Ishikawa (cell line): ENCODE results near the gene ING5.

Source experiments
- CEBPB ChIP-seq: IDR thresholded peaks from 2 replicates; pipeline ENCODE4 v1.6.1; 2012
- CREB1 ChIP-seq: IDR thresholded peaks from 2 replicates; pipeline ENCODE4 v1.6.1; 2012; ENCODE audit warnings: low read depth
- EGR1 ChIP-seq: IDR thresholded peaks from 2 replicates; pipeline ENCODE4 v1.6.1; 2012
- EP300 ChIP-seq: IDR thresholded peaks from 2 replicates; pipeline ENCODE4 v1.6.1; 2012; ENCODE audit warnings: borderline replicate concordance
- FOXM1 ChIP-seq: IDR thresholded peaks from 2 replicates; pipeline ENCODE4 v1.6.1; 2012; ENCODE audit warnings: low read depth, borderline replicate concordance
- MAX ChIP-seq: IDR thresholded peaks from 2 replicates; pipeline ENCODE4 v1.6.1; 2012
- NFIC ChIP-seq: IDR thresholded peaks from 2 replicates; pipeline ENCODE4 v1.6.1; 2012
- RAD21 ChIP-seq: IDR thresholded peaks from 2 replicates; pipeline ENCODE4 v1.6.1; 2012; ENCODE audit warnings: low read depth
- TAF1 ChIP-seq: IDR thresholded peaks from 2 replicates; pipeline ENCODE4 v1.6.1; 2012; ENCODE audit warnings: low read depth, mild to moderate bottlenecking
- TCF12 ChIP-seq: IDR thresholded peaks from 2 replicates; pipeline ENCODE4 v1.6.1; 2012; ENCODE audit warnings: low read depth
- TEAD4 ChIP-seq: IDR thresholded peaks from 2 replicates; pipeline ENCODE4 v1.6.1; 2012
- USF1 ChIP-seq: IDR thresholded peaks from 2 replicates; pipeline ENCODE4 v1.6.1; 2012
- YY1 ChIP-seq: IDR thresholded peaks from 2 replicates; pipeline ENCODE4 v1.6.1; 2012; ENCODE audit warnings: low read depth
- ZBTB7A ChIP-seq: IDR thresholded peaks from 2 replicates; pipeline ENCODE4 v1.6.1; 2012; ENCODE audit warnings: low read depth
- TF ChIP-seq, protein P1 (sequence below): IDR thresholded peaks from 2 replicates; pipeline ENCODE4 v1.6.1; 2012; ENCODE audit warnings: low read depth, mild to moderate bottlenecking

ING5 gene

DNA sequence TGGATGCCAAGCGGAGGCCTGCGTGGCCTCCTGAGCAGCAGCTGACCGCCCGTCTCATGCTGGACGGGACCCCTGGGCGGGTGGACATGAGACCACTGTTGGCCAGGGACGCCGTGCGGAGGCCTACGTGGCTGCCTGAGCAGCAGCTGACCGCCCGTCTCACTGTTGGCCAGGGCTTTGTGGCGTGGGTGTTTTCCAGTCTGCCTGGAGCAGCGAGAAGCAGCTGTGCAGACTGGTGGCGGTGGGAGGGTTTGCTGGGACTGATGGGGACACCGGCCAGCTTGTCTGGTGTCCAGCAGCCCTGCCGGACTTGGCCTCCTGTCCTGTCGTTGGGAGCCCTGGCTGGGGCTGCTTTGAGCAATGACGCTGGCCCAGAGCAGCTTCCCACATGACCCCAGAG, 26.8 kb downstream of the ING5 start:
- TF ChIP-seq RAD21 (no peak), YY1 (no peak), NFIC (no peak), CREB1 (no peak), ZBTB7A (no peak), EP300 (no peak), TCF12 (no peak), CEBPB (no peak), TEAD4 (no peak), MAX (no peak), FOXM1 (no peak), EGR1 (no peak), TAF1 (no peak), USF1 (no peak)
- TF ChIP-seq, protein P1, sequence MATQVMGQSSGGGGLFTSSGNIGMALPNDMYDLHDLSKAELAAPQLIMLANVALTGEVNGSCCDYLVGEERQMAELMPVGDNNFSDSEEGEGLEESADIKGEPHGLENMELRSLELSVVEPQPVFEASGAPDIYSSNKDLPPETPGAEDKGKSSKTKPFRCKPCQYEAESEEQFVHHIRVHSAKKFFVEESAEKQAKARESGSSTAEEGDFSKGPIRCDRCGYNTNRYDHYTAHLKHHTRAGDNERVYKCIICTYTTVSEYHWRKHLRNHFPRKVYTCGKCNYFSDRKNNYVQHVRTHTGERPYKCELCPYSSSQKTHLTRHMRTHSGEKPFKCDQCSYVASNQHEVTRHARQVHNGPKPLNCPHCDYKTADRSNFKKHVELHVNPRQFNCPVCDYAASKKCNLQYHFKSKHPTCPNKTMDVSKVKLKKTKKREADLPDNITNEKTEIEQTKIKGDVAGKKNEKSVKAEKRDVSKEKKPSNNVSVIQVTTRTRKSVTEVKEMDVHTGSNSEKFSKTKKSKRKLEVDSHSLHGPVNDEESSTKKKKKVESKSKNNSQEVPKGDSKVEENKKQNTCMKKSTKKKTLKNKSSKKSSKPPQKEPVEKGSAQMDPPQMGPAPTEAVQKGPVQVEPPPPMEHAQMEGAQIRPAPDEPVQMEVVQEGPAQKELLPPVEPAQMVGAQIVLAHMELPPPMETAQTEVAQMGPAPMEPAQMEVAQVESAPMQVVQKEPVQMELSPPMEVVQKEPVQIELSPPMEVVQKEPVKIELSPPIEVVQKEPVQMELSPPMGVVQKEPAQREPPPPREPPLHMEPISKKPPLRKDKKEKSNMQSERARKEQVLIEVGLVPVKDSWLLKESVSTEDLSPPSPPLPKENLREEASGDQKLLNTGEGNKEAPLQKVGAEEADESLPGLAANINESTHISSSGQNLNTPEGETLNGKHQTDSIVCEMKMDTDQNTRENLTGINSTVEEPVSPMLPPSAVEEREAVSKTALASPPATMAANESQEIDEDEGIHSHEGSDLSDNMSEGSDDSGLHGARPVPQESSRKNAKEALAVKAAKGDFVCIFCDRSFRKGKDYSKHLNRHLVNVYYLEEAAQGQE, result no peak

GRCh38 chr2:241729868-241730267, 28.0 kb downstream of the ING5 start:
- TF ChIP-seq CEBPB, result no peak
- TF ChIP-seq MAX, result no peak
- TF ChIP-seq USF1, result no peak
- TF ChIP-seq NFIC, result no peak
- no peak for TF ChIP-seq EP300

- TF ChIP-seq TEAD4 (no peak), NFIC (no peak), EGR1 (no peak), FOXM1 (no peak), TCF12 (no peak), MAX (no peak), CEBPB (no peak), ZBTB7A (no peak), CREB1 (no peak), EP300 (no peak), RAD21 (no peak), USF1 (no peak), YY1 (no peak)
- TF ChIP-seq, protein P1, result no peak
Observed at GRCh38 chr2:241730671-241731293, 28.9 kb downstream of the ING5 start.

DNA sequence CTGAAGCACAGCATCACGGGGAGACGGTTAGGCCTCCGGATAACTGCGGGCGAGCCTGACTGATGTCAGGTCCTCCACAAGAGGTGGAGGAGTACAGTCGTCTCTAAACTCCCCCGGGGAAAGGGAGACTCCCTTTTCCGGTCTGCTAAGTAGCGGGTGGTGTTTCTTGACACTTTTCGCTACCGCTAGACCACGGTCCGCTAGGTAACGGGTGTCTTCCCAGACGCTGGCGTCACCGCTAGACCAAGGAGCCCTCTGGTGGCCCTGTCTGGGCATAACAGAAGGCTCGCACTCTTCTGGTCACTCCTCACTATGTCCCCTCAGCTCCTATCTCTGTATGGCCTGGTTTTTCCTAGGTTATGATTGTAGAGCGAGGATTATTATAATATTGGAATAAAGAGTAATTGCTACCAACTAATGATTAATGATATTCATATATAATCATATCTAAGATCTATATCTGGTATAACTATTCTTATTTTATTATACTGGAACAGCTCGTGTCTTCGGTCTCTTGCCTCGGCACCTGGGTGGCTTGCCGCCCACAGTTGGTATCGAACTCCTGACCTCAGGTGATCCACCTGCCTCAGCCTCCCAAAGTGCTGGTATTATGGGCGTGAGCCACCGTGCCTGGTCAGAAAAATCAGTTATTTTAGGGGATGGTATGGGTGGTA, 30.8 kb downstream of the ING5 start:
- TF ChIP-seq RAD21, result peak; percentile 54

GRCh38 chr2:241733391-241734207, 31.8 kb downstream of the ING5 start:
- TF ChIP-seq EGR1, result no peak
- TF ChIP-seq TEAD4, result no peak
- no peak for TF ChIP-seq TCF12
- TF ChIP-seq, protein P1, result no peak
- TF ChIP-seq USF1, result no peak
- TF ChIP-seq YY1, result no peak
- no peak for TF ChIP-seq EP300
- no peak for TF ChIP-seq MAX
- no peak for TF ChIP-seq CEBPB
- TF ChIP-seq TAF1, result no peak
